ENCODE measurements around the gene ADAMTS2. TPM values are rescaled to one million over a fixed set of nuclear protein-coding genes. Genes with fewer than 3 reads are reported as not detected.

Gene ADAMTS2
- polyA plus RNA-seq, 1 donor, result 7.8 TPM

DNA sequence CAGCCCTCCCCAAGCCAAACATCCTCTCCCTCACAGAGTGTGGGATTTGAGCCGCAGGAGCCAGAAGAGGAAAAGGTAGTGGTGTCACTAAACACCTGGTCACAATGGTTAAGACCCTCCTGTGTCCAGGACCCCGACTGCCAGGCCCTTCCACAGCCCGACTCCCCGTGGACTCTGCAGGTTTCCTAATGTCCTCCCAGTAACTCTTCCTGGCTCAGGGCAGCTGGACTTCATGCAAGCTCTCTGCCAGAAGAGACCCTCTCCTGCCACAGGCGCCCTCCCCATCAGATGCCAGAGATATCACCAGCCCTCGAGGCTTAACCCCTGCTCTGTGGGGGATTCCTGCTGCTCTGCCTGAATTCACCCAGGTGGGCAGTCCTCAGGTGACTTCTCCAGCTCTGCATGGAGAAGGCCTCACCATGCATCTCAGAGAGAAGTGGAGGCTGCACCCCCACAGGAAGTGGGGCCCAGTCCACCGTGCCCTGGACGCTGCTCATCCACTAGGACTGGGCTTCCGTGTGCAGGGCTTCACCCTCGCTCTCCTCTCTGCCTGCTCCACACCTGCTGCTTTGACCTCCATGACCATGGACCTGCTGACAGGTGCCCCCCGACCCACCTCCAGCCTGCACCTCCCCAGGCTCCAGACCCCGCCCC, 111.2 kb downstream of the ADAMTS2 start:
- no peak for DNase-seq

DNA sequence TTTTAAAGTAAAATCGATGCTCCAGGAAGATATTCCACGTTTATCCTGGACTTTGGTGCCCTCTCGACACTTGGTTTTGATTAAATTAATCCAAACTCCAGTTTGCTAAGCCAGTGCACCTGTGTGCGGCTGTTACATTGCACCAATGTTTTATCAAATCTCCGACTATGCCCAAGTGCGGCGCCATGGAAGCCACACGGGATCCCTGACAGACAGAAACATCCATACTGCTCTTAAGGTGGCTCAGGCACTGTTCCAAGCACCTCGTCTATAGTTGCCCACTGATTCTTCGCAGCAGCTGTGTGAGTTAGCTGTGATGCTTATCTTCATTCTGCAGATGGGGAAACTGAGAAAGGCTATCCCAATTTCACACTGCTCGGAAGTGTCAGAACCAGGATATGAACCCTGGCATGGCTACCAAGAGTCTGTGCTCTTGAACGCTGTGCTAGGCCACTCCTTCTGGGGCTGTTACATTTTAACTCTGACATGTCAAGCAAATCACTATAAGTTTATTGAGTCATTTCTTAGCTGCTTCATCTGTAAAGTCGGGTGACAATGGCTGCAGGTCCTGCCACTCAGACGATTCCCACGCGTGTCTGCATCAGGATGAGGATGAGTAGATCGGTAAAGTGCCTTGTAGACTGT, 113.0 kb downstream of the ADAMTS2 start:
- DNase-seq, result no peak

DNA sequence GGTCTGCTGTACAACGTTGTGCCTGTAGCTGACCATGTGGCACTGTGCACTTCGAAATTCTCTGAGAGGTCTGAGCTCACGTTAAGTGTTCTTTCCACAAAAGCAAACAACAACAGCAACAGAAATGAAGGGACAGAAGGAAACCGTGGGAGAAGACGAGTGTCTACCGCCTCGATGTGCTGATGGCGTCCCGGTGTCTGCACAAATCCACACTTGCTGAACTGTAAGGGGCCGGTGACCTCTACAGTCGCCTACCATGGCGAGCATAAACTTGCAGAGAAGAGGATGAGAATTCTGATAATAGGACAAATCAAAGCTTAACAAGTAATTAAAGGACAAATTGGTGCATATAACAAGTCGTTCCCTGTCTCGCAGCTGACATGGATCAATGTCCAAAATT, 114.0 kb downstream of the ADAMTS2 start:
- DNase-seq, result no peak

DNA sequence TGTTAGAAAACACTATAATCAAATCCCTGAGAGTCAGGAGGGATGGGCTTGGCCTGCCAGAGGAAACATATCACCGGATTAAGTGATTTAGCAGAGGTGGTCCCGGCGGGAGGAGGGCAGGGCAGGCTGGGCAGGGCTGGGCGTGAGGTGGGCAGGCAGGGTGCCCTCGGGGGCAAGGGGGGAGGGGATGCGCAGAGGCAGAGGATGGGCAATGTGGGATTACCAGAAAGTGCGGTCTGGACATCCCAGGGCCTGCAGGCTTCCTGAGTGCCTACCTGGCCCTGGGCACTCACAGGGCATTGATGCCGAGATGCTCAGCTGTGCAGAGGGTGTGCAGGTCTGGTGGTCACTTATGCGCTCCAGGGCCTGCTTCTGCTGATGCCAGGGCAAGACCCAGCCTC, 115.2 kb downstream of the ADAMTS2 start:
- no peak for DNase-seq

DNA sequence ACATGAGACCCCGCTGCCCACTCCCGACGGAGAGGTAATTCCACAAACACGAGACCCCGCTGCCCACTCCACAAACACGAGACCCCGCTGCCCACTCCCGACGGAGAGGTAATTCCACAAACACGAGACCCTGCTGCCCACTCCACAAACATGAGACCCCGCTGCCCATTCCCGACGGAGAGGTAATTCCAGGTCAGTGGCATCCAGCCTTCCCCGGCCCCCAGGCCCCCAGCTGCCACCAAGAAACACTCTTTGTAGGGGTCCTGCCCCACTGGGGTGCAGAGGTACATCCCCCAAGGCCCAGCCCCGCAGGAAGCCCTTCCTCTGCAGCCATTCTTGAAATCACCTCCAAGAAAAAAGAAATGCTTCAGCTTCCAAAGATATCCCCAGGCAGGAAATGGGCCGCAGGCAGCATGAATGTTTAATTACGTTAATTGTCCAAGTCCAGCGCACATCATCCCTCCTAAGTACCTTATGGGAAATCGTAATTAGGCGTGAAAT, 115.9 kb downstream of the ADAMTS2 start:
- no peak for DNase-seq

DNA sequence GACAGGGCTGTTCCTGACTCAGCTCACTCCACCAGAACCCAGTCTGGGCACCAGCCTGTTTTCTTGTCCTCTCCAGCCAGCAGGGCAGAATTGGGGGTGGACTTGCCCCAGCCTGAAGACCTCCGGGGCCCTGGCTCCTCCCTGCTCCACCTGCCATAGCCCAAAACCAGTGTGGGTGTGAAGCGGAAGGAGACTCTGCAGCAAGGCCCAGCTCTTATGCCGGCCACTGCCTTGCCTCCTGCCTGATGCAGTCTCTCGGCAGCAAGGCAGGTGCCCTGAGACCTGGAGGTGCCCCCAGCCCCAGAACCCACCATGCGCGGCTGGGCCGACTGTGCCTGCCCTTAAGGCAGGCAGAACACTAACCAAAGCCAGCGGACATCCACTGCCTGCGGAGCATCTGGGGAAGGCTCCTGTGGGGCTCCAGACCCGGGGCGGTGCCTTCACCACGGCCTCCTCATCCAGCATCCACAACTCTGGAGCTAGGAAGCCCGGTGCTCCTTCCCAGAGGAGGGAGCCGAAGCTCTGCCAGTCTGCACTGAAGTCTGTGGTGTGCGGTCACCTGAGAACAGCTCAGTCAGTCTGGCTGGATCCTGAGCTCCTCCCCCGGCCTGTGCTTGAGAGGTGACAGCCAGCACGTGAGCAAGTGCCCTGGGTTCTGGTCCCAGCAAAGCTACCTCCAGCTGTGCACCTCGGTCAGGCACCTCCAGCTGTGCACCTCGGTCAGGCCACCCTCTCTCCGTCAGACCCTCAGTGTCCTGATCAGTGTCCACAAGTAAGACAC, 116.7 kb downstream of the ADAMTS2 start:
- DNase-seq, result peak; percentile 20

DNA sequence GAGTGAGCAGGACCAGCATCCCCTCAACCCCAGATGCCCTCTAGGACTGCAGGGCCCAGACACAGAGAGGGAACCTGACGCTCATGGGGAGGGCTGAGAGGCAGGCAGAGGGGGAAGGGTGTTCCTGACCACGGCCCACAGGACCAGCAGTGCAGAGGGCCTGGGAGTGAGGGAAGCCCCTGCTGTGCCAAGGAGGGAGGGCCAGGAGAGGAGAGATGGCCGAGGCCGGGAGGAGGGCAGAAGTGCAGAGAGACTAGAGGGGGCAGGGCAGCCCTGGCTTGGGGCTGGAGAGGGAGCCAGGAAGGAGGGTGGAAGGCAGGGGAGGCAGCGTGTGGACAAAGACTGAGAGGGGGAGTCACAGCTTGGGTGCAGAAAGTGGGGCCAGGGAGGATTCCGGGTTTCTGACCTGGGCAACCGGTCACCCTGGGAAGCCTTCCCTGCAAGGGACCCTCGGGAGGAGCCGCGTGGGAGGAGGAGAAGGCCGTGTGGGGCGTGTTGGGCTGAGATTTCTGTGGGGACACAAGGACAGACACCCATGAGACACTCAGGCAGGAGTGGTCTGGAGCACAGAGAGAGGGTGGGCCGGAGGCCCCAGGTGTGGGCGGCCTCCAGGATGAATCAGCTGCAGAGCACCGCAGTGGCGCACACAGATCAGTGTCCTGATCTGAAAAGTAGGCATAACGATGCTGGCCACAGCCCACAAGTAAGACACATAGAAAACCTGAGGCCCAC, 117.5 kb downstream of the ADAMTS2 start:
- DNase-seq, result no peak

DNA sequence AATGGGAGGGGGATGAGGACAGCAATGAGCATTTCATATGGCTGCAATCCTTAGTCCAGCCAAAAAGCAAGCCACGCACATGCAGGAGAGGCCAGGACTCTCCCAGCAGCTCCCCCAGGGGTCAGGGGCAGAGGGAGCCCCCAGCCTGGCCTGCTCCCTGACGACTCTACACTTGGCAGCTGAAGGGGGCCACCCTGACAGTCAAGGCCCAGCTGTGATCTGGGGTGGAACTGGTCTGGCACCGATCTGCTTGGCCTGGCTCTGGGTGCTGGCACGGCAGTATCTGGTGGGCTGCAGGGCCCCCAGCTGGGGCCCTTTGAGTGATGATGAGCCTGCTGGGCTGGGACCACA, 118.1 kb downstream of the ADAMTS2 start:
- DNase-seq, result no peak

DNA sequence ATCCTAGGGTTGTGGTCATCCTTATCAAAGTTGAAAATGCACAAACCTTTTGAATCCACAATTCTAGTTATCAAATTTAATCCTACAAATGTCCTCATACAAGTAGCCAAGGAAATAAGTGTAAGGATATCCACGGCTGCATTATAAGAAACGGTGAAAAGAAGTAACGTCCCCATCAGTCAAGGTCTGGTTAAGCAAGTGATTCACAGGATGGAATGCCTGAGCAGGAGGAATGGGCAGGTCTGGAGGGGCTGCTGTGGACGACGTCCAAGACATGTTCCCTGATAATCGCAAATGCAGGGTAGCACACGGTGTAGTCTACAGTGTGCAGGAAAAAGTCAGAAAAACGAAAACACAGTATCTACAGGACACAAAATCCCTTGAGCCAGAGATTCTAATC, 118.6 kb downstream of the ADAMTS2 start:
- no peak for DNase-seq

DNA sequence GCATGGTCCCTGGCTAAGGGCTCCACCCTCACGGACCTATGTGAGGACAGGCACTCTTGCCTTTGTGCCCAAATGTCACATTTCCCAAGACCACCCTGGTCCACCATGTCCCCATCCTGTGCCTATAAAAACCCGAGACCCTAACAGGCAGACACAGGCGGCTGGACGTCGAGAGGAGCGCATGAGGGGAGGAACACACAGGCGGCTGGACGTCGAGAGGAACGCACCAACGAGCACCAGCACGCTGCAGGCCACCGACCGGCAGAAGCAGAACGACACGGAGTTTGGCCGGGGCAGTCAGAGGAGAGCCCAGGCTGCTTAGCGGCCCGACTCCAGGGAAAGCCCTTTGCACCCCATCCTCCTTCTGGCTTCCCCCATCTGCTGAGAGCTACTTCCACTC, 119.9 kb downstream of the ADAMTS2 start:
- DNase-seq, result no peak

DNA sequence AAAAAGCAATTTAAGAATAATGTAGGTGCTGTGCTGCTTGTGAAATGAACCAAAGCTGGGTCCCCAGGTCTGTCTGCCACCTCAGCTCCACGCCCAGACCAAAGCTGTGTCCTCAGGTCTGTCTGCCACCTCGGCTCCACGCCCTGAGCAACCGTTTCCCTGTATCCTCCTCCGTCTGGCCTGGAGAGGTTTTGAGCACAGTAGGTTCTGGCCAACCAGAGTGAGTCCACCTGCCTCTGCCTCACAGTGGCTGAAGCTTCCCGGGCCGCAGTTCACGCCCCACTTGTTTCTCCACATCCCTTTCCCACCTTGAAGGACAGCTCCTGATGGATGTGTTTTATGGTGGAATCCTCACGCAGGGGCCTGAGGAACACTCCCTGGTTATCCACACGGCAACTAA, 120.5 kb downstream of the ADAMTS2 start:
- DNase-seq, result no peak

DNA sequence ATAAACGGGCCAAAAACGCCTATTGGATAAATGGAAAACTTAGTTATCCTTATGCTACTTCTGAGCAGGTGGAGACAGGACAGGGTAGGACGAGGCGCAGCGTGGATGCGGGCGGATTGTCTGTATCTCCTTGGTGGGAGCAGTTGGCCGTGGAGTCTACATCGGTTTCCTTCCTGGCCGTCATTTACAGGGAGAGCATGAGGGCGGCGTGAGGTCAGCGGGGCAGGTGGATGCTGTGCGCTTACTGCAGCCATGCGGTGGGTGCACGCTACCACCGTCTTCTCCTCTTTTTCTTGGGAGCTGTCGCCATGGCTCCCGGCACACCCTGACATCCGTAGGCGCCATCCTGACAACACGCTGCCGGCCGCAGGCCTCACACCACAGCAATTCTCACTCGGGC, 121.3 kb downstream of the ADAMTS2 start:
- no peak for DNase-seq

DNA sequence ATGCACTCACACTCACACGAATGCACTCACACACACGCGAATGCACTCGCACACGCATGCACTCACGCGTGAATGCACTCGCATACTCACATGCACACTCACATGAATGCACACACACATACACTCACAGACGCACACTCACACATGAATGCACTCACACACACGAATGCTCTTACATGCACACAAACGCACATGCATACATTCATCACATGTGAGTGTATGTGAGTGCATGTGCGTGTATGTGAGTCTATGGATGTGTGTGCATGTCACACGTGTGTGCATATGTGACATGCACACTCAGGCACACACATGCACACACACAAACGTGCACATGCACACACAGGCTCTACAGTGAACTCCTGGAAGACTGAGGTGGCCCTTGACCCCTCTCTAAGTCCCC, 121.7 kb downstream of the ADAMTS2 start:
- no peak for DNase-seq

DNA sequence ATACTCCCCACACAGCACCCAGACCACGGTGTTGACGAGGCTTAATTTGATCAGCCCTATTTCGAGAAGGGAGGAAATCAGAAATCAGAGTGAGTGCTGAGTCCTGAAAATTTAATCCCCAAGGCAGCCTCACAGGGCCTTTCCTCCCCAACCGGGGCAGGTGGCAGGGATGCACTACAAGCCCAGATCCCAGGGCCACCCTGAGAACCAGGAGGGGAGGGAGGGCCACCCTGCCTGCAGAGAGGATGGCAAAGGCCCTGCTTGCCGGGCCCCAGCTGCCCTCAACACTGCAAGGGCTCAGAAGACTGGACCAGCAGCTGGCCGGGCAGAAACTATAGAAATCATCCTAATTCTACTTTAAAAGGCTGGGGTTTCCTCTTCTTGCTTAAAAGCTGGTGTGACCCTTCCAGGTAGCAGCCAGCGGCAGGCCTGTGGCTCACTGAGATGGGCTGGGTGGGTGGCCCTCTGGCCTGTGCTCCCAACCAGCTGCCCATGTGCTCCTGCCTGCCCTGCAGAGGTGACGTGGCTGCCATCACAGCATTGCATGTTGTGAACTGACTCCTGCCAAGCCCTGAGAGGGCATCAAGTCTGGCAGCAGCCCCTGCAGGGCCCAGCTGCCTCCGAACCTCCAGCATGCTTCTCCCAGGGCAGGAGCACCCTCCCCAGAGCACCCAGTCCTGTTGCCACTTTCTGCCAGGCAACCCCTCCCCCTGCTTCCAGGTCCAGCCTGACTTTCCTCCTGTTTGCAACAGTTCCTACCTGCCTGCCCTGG, 122.8 kb downstream of the ADAMTS2 start:
- DNase-seq, result no peak

DNA sequence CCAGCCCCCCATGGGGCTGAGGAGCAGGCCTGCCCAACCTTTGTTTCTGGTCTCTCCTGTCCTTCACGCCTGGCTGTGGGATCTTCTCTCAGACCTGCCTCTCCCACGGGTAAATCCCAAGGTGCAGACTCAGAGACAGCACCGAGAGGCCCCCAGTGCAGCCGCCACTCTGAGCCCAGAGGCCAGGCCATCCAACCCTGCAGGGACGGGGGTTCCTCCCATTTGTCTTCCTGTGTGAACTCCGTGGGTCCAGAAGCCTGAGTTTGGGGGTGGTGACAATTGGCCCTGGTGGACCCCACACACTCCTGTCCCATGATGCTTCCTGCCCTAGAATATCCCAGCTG, 123.4 kb downstream of the ADAMTS2 start:
- DNase-seq, result no peak

DNA sequence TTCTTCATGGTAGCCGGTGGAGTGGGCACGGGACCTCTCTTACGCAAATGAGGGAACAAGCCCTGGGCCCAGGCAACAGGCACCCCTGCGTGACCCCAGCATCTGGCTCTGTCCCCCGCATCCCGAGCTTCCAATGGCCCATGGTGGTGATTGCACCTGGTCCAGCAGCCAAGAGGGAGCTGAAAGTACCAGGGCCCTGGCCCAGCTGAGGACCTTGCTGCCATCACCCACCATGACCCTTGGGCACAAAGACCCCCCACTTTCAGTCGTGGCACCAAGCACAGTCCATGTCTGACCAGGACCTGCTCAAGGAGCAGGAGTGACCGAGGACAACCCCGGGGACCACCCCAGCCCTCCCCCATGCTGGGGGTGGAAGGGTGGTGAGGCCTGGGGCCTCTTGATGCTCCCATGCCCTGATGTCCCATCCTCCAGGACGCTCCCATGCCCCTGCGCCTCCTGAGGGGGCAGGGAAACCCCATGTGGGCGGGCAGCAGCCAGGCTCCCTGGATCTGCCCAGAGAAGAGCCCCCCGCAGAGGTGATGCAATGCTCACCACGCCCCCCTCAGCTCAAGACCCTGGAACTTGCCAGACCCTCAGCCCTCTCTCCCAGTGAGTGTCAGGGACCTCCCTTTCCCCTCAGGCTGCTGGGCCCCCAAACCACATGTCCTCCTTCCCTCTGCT, 123.9 kb downstream of the ADAMTS2 start:
- no peak for DNase-seq

DNA sequence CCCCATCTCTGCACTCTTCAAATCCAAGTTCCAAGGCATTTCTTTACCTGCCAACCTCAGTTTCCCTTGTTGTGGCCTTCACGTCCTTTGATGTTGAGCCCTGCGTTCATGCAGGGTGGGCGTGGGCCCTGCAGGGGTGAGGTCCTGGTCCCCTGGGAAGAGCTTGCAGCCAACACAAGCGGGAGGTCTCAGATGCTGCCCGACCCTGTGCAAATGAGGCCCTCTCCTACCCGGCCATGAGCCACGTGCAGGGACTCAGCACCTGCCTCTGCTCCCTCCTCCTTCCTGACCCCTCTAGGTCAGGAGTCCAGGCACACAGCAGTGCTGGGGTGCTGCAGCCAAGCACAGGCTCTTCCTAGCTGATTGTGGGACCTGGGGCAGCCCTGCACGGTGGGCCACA, 124.5 kb downstream of the ADAMTS2 start:
- no peak for DNase-seq

DNA sequence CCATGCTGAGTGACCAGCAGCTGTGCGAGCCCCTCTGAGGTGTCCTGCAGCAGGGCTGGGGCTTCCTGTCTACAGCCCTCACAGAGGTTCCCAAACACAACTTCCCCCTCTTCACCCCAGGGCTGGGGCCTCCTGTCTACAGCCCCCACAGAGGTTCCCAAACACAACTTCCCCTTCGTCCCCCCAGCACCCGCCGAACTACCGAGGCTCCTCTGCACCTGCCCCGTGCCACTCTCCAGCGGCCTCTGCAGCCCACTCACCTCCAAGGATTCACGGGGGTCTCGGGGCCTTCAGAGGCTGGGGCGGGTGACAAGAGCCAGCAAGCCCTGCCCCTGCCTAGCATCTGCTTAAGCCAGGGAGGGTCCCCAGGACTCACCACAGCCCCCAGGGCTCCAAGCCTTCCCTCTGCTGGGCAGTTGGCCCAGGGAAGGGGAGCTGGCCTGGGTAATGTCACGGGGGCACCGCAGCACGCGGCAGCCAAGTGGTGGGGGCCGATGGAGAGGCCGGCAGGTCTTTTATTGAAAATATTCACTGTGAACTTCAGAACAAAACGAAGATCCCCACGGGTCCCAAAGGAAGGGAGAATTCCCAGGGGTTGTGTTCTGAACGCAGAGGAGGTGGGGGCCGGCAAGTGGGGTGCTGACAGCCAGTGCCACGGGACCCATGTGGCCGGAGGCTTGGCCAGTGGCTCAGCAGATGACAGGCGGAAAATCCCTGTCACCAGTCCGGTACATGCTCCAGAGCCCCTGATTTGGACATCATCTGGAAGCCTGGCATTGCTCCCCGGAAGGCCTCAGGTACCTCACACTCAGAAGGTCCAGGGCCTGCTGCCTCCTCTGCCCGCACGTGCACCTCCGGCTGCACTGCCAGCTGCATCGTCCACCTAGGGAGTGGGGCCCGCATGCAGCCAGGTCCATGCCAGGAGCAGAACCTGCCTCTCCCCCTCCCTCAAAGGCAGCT, 125.3 kb downstream of the ADAMTS2 start:
- no peak for DNase-seq

DNA sequence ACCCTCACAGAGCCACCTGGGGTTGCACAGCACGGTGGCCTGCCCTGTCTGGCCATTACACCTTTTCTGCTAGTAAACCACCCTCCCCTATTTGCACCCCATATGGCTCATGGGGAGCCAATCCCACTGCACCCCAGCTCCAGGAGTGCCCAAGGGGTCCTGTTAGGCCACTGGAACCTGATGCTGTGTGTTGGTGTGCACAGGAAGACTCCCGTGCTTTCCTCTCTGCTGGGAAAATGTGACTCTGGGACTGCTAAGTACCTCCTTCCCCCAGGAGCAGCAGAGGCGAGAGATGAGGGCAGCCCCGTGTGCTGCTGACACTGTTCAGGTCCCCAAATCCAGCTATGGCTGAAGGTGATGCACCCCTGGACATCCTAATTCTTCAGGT, 126.3 kb downstream of the ADAMTS2 start:
- no peak for DNase-seq
